ENCODE results near the gene NCAM1. TPM values are rescaled to one million over a fixed set of nuclear protein-coding genes. Genes with fewer than 3 reads are reported as not detected.

NCAM1 gene
- total RNA-seq, 1 donor from 2014 or later: 0.60 TPM

GRCh38 chr11:113134626-113135025 lies 173.4 kb downstream of the NCAM1 start:
- no peak for ATAC-seq

GRCh38 chr11:113137713-113138529 lies 176.7 kb downstream of the NCAM1 start:
- no peak for ATAC-seq

- no peak for ATAC-seq
Observed at GRCh38 chr11:113138731-113139130, 177.5 kb downstream of the NCAM1 start.

GRCh38 chr11:113141010-113141409 lies 179.8 kb downstream of the NCAM1 start:
- ATAC-seq: no peak

GRCh38 chr11:113142508-113142907 lies 181.3 kb downstream of the NCAM1 start:
- ATAC-seq: no peak

GRCh38 chr11:113147249-113147648 lies 186.0 kb downstream of the NCAM1 start:
- no peak for ATAC-seq

GRCh38 chr11:113148076-113148475 lies 186.9 kb downstream of the NCAM1 start:
- ATAC-seq: no peak

- ATAC-seq: no peak
Observed at GRCh38 chr11:113148652-113149051, 187.4 kb downstream of the NCAM1 start.

- no peak for ATAC-seq
Observed at GRCh38 chr11:113151521-113151920, 190.3 kb downstream of the NCAM1 start.

- ATAC-seq: no peak
Observed at GRCh38 chr11:113152500-113152899, 191.3 kb downstream of the NCAM1 start.

GRCh38 chr11:113153847-113154246 lies 192.6 kb downstream of the NCAM1 start:
- no peak for ATAC-seq

GRCh38 chr11:113159988-113160807 lies 199.0 kb downstream of the NCAM1 start:
- ATAC-seq: no peak

- no peak for ATAC-seq
Observed at GRCh38 chr11:113160808-113161124, 199.5 kb downstream of the NCAM1 start.

GRCh38 chr11:113161711-113162591 lies 200.7 kb downstream of the NCAM1 start:
- ATAC-seq: no peak

GRCh38 chr11:113162592-113162962 lies 201.4 kb downstream of the NCAM1 start:
- no peak for ATAC-seq

GRCh38 chr11:113163291-113164030 lies 202.2 kb downstream of the NCAM1 start:
- no peak for ATAC-seq

- ATAC-seq: no peak
Observed at GRCh38 chr11:113166280-113166679, 205.1 kb downstream of the NCAM1 start.

GRCh38 chr11:113167599-113167998 lies 206.4 kb downstream of the NCAM1 start:
- peak; percentile 52 for ATAC-seq

- no peak for ATAC-seq
Observed at GRCh38 chr11:113168354-113169342, 207.4 kb downstream of the NCAM1 start.

GRCh38 chr11:113172382-113172951 lies 211.2 kb downstream of the NCAM1 start:
- no peak for ATAC-seq

GRCh38 chr11:113173126-113173525 lies 211.9 kb downstream of the NCAM1 start:
- ATAC-seq: no peak
